Measurements from ENCODE around the gene TBC1D5. TPM values are rescaled to one million over a fixed set of nuclear protein-coding genes. Genes with fewer than 3 reads are reported as not detected.

TBC1D5 gene
- total RNA-seq, 2 donors from 2014 or later: 45.3 to 53.7 TPM

GRCh38 chr3:17190353-17191078 lies 551.9 kb downstream of the TBC1D5 start:
- no peak for DNase-seq (ENCODE audit: low spot score)
- intact Hi-C loops (cut with DNase I): no loop called here

GRCh38 chr3:17188378-17188777 lies 554.1 kb downstream of the TBC1D5 start:
- intact Hi-C loops (cut with DNase I): no loop called here
- no peak for DNase-seq (ENCODE audit: low spot score)

GRCh38 chr3:17187589-17188184 lies 554.7 kb downstream of the TBC1D5 start:
- intact Hi-C loops (cut with DNase I): no loop called here
- DNase-seq (ENCODE audit: low spot score): no peak

GRCh38 chr3:17183951-17184550 lies 558.4 kb downstream of the TBC1D5 start:
- no peak for DNase-seq (ENCODE audit: low spot score)
- intact Hi-C loops (cut with DNase I): no loop called here

- no peak for DNase-seq (ENCODE audit: low spot score)
- intact Hi-C loops (cut with DNase I): no loop called here
Observed at GRCh38 chr3:17182166-17182565, 560.3 kb downstream of the TBC1D5 start.

GRCh38 chr3:17181413-17181907 lies 561.0 kb downstream of the TBC1D5 start:
- intact Hi-C loops (cut with DNase I): no loop called here
- DNase-seq (ENCODE audit: low spot score): no peak

GRCh38 chr3:17179381-17180205 lies 562.8 kb downstream of the TBC1D5 start:
- intact Hi-C loops (cut with DNase I): no loop called here
- no peak for DNase-seq (ENCODE audit: low spot score)

GRCh38 chr3:17176757-17177156 lies 565.7 kb downstream of the TBC1D5 start:
- intact Hi-C loops (cut with DNase I): no loop called here
- DNase-seq (ENCODE audit: low spot score): no peak

GRCh38 chr3:17175187-17175807 lies 567.1 kb downstream of the TBC1D5 start:
- DNase-seq (ENCODE audit: low spot score): no peak
- intact Hi-C loops (cut with DNase I): no loop called here

- intact Hi-C loops (cut with DNase I): no loop called here
- no peak for DNase-seq (ENCODE audit: low spot score)
Observed at GRCh38 chr3:17166369-17166768, 576.1 kb downstream of the TBC1D5 start.

- intact Hi-C loops (cut with DNase I): no loop called here
Observed at GRCh38 chr3:17162116-17162515, 580.3 kb downstream of the TBC1D5 start.

GRCh38 chr3:17160597-17160996 lies 581.8 kb downstream of the TBC1D5 start:
- intact Hi-C loops (cut with DNase I): no loop called here
- DNase-seq (ENCODE audit: low spot score): no peak

More at GRCh38 chr3:17162116-17162515, 580.3 kb downstream of the TBC1D5 start:
- no peak for DNase-seq (ENCODE audit: low spot score)

- DNase-seq (ENCODE audit: low spot score): no peak
- intact Hi-C loops (cut with DNase I): no loop called here
Observed at GRCh38 chr3:17158941-17159682, 583.3 kb downstream of the TBC1D5 start.

- no peak for DNase-seq (ENCODE audit: low spot score)
- intact Hi-C loops (cut with DNase I): no loop called here
Observed at GRCh38 chr3:17157713-17158112, 584.7 kb downstream of the TBC1D5 start.

GRCh38 chr3:17156864-17157263 lies 585.6 kb downstream of the TBC1D5 start:
- intact Hi-C loops (cut with DNase I): no loop called here
- DNase-seq (ENCODE audit: low spot score): no peak

- no peak for DNase-seq (ENCODE audit: low spot score)
- intact Hi-C loops (cut with DNase I): no loop called here
Observed at GRCh38 chr3:17155951-17156350, 586.5 kb downstream of the TBC1D5 start.

- DNase-seq (ENCODE audit: low spot score): no peak
- intact Hi-C loops (cut with DNase I): no loop called here
Observed at GRCh38 chr3:17154941-17155340, 587.5 kb downstream of the TBC1D5 start.

- intact Hi-C loops (cut with DNase I): no loop called here
Observed at GRCh38 chr3:17154221-17154620, 588.2 kb downstream of the TBC1D5 start.

GRCh38 chr3:17153209-17153608 lies 589.2 kb downstream of the TBC1D5 start:
- DNase-seq (ENCODE audit: low spot score): no peak
- intact Hi-C loops (cut with DNase I): no loop called here

More at GRCh38 chr3:17154221-17154620, 588.2 kb downstream of the TBC1D5 start:
- no peak for DNase-seq (ENCODE audit: low spot score)
